ENCODE data around the gene CTNNA2.

Gene CTNNA2

GRCh38 chr2:80438686-80439085 is 925.8 kb downstream of the CTNNA2 start:
- ATAC-seq (no peak), DNase-seq (no peak)
- H3K4me3 Mint-ChIP-seq: no peak overlapping the region
- no peaks in the 10 kb centered on the region for H3K4me1 Mint-ChIP-seq
- H3K27me3 Mint-ChIP-seq: no peaks in the 10 kb centered on the region
- peaks cover 8% of the 10 kb centered on the region for H3K9me3 Mint-ChIP-seq
- H3K27ac Mint-ChIP-seq: no peak overlapping the region
- H3K36me3 Mint-ChIP-seq (ENCODE audit: low read depth): no peaks in the 10 kb centered on the region

DNA sequence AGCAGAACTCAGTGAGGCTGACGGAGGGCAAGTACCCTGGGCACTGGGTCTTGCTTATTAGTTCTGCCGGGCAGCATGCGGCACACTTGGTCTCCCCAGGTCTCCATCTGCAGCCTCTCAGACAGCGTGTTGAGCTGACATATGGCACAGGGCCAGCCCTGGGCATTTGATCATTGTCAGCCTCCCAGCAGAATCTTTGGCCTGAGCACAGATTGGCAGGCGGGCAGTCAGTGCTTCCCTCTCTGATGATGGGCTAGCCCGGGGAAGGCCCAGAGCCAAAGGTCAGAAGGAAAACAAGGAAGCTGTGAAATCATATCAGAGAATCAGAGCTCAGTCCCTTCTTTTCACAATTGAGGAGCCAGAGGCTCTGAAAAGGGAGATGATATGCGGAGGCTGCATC is 941.8 kb downstream of the CTNNA2 start:
- H3K9me3 Mint-ChIP-seq: no peaks in the 10 kb centered on the region
- H3K4me1 Mint-ChIP-seq: no peaks in the 10 kb centered on the region
- H3K27ac Mint-ChIP-seq: no peak overlapping the region
- H3K4me3 Mint-ChIP-seq: no peak overlapping the region
- H3K36me3 Mint-ChIP-seq (ENCODE audit: low read depth): no peaks in the 10 kb centered on the region
- peaks cover 2% of the 10 kb centered on the region for H3K27me3 Mint-ChIP-seq
- no peak for DNase-seq
- no peak for ATAC-seq

DNA sequence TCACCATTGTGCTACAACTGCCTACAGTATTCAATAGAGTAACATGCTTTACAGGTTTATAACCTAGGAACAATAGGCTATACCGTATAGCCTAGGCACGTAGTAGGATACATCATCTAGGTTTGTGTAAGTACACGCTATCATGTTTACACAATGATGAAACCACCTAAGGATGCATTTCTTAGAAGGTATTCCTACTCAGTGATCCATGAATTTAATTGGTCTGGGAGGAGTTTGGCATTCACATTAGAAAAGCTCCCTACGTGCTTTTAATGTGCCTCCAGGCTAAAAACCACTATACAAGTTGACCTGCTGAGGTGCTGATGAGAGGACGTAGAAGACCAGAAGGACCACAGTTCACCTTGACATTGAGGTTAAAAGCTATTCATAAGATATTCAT is 946.2 kb downstream of the CTNNA2 start:
- Mint-ChIP-seq H3K27me3 (no peaks in the 10 kb centered on the region), H3K36me3 (ENCODE audit: low read depth) (no peaks in the 10 kb centered on the region), H3K4me3 (no peak overlapping the region), H3K9me3 (peaks cover 14% of the 10 kb centered on the region), H3K4me1 (no peaks in the 10 kb centered on the region), H3K27ac (no peak overlapping the region)
- no peak for DNase-seq
- ATAC-seq: no peak

- H3K27ac Mint-ChIP-seq: no peak overlapping the region
- H3K27me3 Mint-ChIP-seq: no peaks in the 10 kb centered on the region
- ATAC-seq (no peak), DNase-seq (no peak)
- no peaks in the 10 kb centered on the region for H3K4me1 Mint-ChIP-seq
- no peak overlapping the region for H3K4me3 Mint-ChIP-seq
- no peaks in the 10 kb centered on the region for H3K36me3 Mint-ChIP-seq (ENCODE audit: low read depth)
- peaks cover 22% of the 10 kb centered on the region for H3K9me3 Mint-ChIP-seq
Measured at GRCh38 chr2:80461505-80462197, 948.8 kb downstream of the CTNNA2 start.

DNA sequence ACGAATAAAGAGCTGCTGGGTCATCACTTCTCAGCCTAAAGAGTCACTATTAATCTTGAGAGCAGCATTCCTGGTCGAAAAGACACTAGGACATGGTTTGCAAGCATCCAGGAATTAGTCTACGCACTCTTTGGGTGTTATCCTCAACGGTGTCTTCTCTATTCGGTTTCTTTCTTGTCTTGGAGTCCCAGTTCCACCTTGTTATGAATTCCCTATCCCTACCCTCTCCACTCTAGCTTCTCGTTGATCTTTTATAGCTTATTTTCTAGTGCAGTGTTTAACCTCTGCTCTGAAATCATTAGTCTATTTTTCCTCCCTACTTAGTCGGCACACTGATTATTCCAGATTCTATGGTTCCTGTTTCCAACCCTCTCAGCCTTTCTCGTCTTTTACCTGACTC is 949.8 kb downstream of the CTNNA2 start:
- Mint-ChIP-seq H3K27me3 (no peaks in the 10 kb centered on the region), H3K9me3 (peaks cover 26% of the 10 kb centered on the region), H3K4me1 (no peaks in the 10 kb centered on the region), H3K36me3 (ENCODE audit: low read depth) (no peaks in the 10 kb centered on the region), H3K4me3 (no peak overlapping the region), H3K27ac (no peak overlapping the region)
- ATAC-seq: no peak
- no peak for DNase-seq

- no peak for DNase-seq
- Mint-ChIP-seq H3K9me3 (peaks cover 26% of the 10 kb centered on the region), H3K27ac (no peak overlapping the region), H3K27me3 (no peaks in the 10 kb centered on the region), H3K4me1 (no peaks in the 10 kb centered on the region), H3K36me3 (ENCODE audit: low read depth) (no peaks in the 10 kb centered on the region), H3K4me3 (no peak overlapping the region)
- ATAC-seq: no peak
Measured at GRCh38 chr2:80464275-80464674, 951.4 kb downstream of the CTNNA2 start.

GRCh38 chr2:80467262-80467811 is 954.5 kb downstream of the CTNNA2 start:
- no peaks in the 10 kb centered on the region for H3K36me3 Mint-ChIP-seq (ENCODE audit: low read depth)
- no peak overlapping the region for H3K4me3 Mint-ChIP-seq
- no peaks in the 10 kb centered on the region for H3K27me3 Mint-ChIP-seq
- DNase-seq (no peak), ATAC-seq (no peak)
- no peak overlapping the region for H3K27ac Mint-ChIP-seq
- no peaks in the 10 kb centered on the region for H3K4me1 Mint-ChIP-seq
- peaks cover 28% of the 10 kb centered on the region for H3K9me3 Mint-ChIP-seq

DNA sequence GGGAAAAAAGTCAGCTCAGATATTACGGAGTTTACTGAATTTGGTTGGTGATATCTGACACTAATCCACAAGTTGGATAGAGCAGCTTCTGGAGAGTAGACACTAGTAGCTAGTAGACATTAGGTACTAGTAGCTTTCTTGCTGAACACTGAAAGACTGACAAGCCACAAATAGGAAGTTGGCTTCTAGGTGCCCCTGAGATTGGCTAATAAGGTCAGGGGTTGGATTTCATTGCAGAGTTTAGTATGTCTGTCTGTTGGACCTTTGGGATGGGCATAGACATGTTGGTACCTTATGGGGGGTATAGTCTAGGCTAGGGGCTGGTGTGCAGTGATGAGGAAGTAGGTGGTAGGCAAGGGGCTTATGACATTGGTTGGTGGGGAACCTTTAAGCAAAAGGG is 956.6 kb downstream of the CTNNA2 start:
- Mint-ChIP-seq H3K9me3 (peaks cover 15% of the 10 kb centered on the region), H3K4me3 (no peak overlapping the region)
- no peak for ATAC-seq

DNA sequence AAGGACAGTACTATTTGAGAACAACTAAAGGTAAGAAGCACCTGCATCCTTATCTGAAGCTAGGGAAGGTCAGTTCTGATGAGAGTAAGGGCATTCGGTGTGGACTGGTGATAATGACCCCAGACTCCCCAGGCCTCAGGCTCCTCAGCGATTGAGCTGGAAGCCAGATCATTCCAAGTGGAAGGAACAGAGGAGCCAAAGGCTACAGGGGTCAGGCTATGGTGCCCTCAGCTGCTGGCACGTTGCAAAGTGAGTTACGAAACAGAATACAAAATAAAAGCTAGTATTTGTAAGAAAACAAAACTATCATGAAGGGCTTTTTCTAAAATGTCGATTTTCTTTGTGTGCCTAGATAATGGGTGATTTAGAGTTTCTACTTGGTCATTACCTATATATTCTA is 960.2 kb downstream of the CTNNA2 start:
- no peak overlapping the region for H3K4me3 Mint-ChIP-seq
- no peaks in the 10 kb centered on the region for H3K4me1 Mint-ChIP-seq
- H3K27ac Mint-ChIP-seq: no peak overlapping the region
- DNase-seq: no peak
- H3K27me3 Mint-ChIP-seq: no peaks in the 10 kb centered on the region
- H3K9me3 Mint-ChIP-seq: peaks cover 6% of the 10 kb centered on the region
- no peaks in the 10 kb centered on the region for H3K36me3 Mint-ChIP-seq (ENCODE audit: low read depth)
- no peak for ATAC-seq

More for the DNA sequence above, 956.6 kb downstream of the CTNNA2 start:
- Mint-ChIP-seq H3K4me1 (no peaks in the 10 kb centered on the region), H3K27me3 (no peaks in the 10 kb centered on the region), H3K36me3 (ENCODE audit: low read depth) (no peaks in the 10 kb centered on the region), H3K27ac (no peak overlapping the region)
- DNase-seq: no peak

GRCh38 chr2:80473796-80474195 is 960.9 kb downstream of the CTNNA2 start:
- H3K27me3 Mint-ChIP-seq: no peaks in the 10 kb centered on the region
- ATAC-seq (no peak), DNase-seq (no peak)
- no peaks in the 10 kb centered on the region for H3K4me1 Mint-ChIP-seq
- no peak overlapping the region for H3K27ac Mint-ChIP-seq
- H3K4me3 Mint-ChIP-seq: no peak overlapping the region
- H3K9me3 Mint-ChIP-seq: peaks cover 6% of the 10 kb centered on the region
- H3K36me3 Mint-ChIP-seq (ENCODE audit: low read depth): no peaks in the 10 kb centered on the region

GRCh38 chr2:80475970-80476369 is 963.1 kb downstream of the CTNNA2 start:
- DNase-seq (no peak), ATAC-seq (no peak)
- Mint-ChIP-seq H3K4me1 (no peaks in the 10 kb centered on the region), H3K27ac (no peak overlapping the region), H3K4me3 (no peak overlapping the region), H3K9me3 (no peaks in the 10 kb centered on the region), H3K36me3 (ENCODE audit: low read depth) (no peaks in the 10 kb centered on the region), H3K27me3 (no peaks in the 10 kb centered on the region)

DNA sequence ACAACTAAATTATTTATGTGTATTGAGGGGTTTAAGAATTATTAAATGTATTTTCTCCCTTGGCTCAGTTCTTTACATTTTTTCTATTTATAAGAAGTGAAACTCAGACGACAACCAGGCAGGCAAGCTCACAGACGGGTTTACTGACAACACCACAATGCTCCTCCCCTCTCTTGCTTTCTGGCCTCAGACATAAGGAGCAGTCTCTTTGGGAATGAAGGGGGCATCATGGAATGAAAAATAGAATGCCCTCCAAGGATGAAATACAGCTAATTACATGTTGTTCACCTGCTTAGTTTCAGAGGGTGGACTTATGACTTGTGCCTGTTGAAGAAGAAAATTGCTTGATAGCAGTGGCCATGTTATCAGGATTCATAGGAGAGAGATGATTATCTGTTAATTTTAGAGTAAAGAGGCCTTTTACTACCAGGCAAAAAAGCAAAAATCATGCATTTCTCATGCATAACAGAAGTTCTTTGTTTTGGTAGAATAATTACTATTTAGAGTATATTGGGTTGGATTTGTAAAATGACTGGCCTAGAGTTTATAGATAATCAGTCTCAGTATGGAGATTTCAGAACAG is 963.8 kb downstream of the CTNNA2 start:
- H3K27ac Mint-ChIP-seq: no peak overlapping the region
- no peaks in the 10 kb centered on the region for H3K27me3 Mint-ChIP-seq
- DNase-seq (no peak), ATAC-seq (no peak)
- H3K9me3 Mint-ChIP-seq: no peaks in the 10 kb centered on the region
- H3K4me3 Mint-ChIP-seq: no peak overlapping the region
- H3K36me3 Mint-ChIP-seq (ENCODE audit: low read depth): no peaks in the 10 kb centered on the region
- H3K4me1 Mint-ChIP-seq: no peaks in the 10 kb centered on the region

- ATAC-seq: no peak
Measured at GRCh38 chr2:80482276-80482675, 969.4 kb downstream of the CTNNA2 start.

DNA sequence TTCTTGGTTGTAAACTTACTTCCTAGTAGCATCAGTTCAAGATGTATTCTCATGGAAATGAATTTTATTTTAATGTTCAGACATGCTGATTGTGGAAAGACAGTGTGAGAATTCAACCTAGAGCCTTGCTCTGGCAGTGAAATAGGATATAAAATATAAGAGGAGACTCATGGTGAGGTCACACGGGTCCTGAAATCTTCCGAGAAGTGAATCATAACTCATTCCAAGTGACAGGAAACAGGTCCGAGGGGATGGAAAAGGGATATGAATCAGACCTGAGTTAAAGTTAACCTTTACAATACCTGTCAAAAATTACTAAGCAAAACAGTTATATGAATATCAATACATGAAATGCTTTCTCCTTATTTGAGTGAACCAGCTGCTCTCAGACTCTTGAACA is 976.9 kb downstream of the CTNNA2 start:
- Mint-ChIP-seq H3K4me3 (no peak overlapping the region), H3K9me3 (no peaks in the 10 kb centered on the region), H3K4me1 (no peaks in the 10 kb centered on the region), H3K36me3 (ENCODE audit: low read depth) (no peaks in the 10 kb centered on the region), H3K27me3 (no peaks in the 10 kb centered on the region), H3K27ac (no peak overlapping the region)
- no peak for DNase-seq
- ATAC-seq: no peak

More at GRCh38 chr2:80482276-80482675, 969.4 kb downstream of the CTNNA2 start:
- no peak for DNase-seq
- H3K27me3 Mint-ChIP-seq: no peaks in the 10 kb centered on the region
- H3K9me3 Mint-ChIP-seq: no peaks in the 10 kb centered on the region
- no peak overlapping the region for H3K27ac Mint-ChIP-seq
- no peaks in the 10 kb centered on the region for H3K36me3 Mint-ChIP-seq (ENCODE audit: low read depth)
- H3K4me1 Mint-ChIP-seq: no peaks in the 10 kb centered on the region
- H3K4me3 Mint-ChIP-seq: no peak overlapping the region

DNA sequence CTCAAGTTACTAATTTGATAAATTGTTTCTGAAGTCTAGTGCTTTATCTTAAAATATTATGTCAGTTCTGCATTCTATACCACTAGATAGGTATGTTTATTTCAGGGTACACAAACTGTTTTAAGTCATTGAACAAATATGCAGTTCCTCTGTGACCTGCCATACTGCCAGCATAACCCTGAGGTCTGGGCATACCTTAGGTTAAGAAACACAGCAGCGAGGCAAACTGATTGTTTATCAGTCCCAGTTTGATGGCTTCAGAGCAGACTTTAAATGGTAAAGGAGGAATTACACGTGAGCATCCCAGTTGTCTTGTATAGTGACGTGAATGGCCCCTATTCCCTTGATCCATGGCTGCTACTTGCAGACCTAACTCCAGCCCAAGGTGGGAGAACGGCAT is 978.1 kb downstream of the CTNNA2 start:
- Mint-ChIP-seq H3K36me3 (ENCODE audit: low read depth) (no peaks in the 10 kb centered on the region), H3K4me1 (no peaks in the 10 kb centered on the region), H3K27ac (no peak overlapping the region), H3K4me3 (no peak overlapping the region), H3K9me3 (peaks cover 4% of the 10 kb centered on the region), H3K27me3 (no peaks in the 10 kb centered on the region)
- no peak for DNase-seq
- ATAC-seq: no peak
